UCSD-AML1 (cell line): ENCODE data around the gene MIB2.

Experiments used
- DNase-seq: peaks from one replicate; lab custom pipeline; 2025; ENCODE audit not compliant: unreplicated experiment; lab: John Stamatoyannopoulos, UW

Gene MIB2

DNA sequence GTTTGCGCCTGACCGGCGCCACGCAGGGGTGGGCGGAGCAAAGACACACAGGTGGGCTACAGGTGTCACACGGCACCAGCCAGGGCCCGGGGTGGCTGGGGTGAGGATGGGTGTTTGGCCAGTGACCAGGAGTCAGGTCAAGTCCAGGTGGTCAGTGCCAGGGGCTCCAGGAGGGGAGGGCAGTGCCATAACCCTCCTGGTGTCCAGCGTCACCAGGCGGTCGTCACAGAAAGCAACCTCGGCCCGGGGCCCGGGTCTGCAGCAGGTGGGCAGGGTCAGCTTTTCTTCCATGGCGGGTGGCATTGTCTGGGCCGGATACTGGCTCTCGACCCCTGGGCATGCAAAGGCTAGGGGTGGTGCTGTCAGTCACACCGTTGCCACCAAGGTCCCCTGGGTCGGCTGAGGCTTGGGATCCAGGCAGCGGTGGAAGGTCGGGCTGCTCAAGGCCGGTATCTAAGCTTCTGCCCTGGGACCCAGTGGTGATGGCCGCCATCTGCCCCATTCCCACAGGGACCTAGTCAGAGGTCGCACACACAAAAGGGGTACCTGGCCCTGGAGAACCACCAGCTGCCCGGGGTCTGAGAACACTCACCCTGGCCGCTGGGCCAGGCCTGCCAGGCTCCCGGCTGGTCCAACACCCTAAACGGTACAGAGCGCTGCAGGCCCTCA is 17.1 kb upstream of the MIB2 start:
- no peak for DNase-seq

- DNase-seq, result no peak
Observed at GRCh38 chr1:1598720-1599029, 16.6 kb upstream of the MIB2 start.

DNA sequence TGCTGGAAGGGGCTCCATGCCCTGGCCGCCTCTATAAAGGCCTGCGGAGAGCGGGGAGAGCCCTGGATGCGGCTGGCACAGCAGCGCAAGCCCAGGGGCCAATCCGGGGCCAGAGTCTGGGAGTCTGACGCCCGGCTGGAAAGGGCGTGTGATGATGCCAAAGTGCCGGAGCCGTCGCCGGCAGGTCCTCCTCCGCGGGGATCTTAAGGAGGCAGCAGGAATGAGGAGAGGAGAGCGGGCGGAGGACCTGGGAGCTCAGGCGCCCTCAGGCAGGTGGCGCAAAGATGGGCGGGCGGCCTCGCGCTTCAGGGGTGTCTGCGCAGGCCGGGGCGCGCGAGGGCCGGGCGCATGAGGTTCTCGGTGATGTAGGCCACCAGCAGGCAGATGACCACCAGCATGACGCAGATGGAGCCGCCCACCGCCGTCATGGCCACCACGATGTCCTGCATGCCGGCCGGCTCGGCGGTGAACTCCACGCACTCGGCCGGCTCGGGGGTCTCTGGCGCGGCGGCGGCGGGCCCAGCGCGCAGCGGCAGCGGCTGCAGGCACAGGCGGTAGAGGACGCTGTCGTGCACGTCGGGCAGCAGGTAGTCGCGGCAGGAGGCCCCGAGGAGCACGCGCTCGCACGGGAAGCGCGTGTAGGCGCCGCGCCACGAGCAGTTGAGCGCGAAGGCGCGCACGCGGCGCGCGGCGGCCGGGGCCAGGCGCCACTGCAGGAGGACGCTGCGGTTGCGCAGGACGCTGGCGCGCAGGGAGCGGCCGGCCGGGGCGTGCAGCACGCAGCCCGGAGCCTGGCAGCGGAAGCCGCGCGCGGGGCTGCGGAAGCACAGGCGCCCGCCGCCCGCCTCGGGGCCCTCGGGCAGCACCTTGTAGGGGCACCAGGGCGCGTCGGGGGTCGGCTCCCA is 16.0 kb upstream of the MIB2 start:
- DNase-seq, result no peak

- no peak for DNase-seq
Observed at GRCh38 chr1:1599935-1600860, 15.1 kb upstream of the MIB2 start, which contains the start of gene FNDC10. TSS of gene FNDC10 (minus strand) at chr1:1600135. CDS start at chr1:1600015, 120 bp downstream.

DNA sequence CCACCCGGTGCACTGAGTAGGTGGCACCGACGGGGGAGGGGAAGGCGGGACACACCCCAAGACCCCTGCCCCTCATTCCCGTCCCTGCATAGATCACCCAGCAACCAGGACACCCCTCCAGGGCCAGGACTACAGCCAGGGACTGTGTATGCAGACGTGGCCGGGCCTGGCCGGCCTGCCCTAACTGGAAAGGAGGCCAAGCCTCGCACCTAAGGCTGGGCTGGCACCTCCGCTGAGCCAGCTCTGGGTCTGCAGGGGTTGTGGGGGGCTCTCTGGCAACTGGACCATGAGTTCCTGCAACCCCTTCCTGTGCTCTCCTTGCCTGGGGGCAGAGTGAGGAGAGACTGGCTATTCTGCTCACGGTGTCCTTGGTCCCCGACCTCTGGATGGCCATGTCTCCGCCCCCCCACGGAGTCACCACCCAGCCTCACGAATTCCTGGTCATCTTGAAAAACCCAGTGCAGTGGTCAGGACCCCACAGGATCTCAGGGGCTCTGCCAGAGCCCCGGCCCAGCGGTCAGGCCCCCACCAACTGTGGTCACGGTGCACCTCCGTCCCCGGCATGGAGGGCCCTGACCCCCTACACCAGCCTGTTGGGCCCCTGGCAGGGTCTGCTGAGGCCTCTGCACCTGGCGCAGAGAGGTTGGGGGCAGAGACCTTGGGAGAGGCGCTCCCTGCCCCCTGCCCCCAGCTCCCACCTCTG is 14.3 kb upstream of the MIB2 start:
- no peak for DNase-seq

GRCh38 chr1:1601564-1602303 is 13.6 kb upstream of the MIB2 start:
- DNase-seq, result no peak

DNA sequence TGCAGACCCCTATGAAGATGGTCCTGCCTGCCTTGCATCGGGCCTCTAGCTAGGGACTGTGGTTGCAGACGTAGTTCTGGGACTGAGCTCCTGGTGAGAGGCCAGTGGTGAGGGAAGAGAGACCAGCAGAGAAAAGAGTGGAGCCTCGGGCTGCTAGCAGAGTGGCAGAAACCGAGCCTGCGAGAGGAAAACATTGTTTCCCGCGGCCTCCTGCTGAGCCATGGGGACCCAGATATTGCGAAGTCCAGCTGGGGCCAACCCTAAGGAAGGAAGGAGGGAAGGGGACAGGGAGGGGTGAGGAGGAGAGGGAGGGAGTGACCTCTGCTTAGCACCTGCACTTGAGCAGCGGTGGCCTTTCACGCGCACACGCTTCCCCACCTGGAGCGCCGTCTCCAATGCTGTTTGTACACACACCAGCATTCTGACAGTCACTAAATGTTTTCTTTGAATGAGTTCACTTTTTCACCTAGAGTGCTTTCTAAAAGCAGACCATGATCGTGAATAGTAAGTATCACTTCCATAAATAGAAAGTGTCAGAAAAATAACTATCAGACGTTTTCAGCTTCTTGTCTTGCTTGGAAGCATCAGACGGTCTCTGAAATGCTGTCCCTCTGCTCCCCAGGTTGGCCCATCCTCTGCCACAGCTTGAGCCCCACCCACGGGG is 12.9 kb upstream of the MIB2 start:
- no peak for DNase-seq

GRCh38 chr1:1602968-1603506 is 12.3 kb upstream of the MIB2 start:
- DNase-seq, result no peak

DNA sequence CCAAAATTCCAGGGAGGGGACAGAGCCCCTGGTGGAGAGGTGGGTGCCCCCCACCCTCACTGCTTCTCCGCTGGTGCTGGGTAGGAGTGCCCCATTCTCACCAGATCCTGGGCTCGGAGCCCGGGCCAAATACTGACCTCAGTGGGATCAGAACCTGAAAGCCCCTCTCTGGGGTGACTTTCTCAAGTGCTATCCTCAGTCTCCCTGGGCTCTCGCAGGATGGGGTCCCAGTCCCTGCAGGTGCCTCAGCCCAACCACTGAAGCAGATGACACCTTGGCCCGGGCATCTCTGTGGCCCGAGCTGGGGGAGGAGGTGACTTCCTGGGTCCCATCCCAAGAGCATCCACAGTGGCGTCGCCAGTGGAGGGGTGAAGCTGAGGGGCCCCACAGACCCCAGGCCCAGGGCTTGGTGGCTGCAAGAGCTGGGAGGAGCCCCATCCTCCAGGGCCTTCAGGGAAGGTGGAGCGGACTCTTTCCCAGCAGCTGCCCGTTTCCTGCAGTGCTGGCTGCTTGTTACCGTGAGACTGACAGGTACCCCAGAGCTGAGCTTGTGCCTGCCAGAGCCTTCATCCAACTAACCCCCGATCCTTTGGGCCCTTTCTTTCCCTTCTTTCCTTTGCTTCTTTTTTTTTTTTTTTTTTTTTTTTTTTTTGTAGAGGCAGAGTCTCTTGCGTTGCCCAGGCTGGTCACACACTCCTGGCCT is 11.5 kb upstream of the MIB2 start:
- no peak for DNase-seq

GRCh38 chr1:1604374-1605033 is 10.8 kb upstream of the MIB2 start:
- DNase-seq, result no peak

DNA sequence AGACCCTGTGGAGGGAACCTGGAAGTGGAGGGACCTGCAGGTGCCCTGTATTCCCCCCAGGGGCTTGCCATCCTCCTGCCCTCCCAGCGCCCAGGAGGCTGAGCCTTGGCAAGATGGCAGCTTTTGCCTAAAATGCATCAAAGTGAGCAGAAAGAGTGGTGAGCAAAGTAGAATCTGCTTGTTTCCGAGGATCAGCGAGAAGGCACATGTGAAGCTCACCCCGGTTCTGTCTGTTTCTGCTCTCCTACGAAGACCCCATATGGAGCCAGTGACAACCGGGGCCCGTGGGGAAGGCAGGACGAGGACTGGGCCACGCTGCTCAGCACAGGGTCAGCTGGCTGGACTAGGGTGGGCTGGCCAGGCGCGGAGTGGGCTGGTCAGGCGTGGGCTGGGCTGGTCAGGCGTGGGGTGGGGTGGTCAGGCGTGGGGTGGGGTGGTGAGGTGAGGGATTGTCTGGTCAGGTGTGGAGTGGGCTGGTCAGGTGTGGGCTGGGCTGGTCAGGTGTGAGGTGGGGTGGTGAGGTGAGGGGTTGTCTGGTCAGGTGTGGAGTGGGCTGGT is 10.2 kb upstream of the MIB2 start:
- no peak for DNase-seq

DNA sequence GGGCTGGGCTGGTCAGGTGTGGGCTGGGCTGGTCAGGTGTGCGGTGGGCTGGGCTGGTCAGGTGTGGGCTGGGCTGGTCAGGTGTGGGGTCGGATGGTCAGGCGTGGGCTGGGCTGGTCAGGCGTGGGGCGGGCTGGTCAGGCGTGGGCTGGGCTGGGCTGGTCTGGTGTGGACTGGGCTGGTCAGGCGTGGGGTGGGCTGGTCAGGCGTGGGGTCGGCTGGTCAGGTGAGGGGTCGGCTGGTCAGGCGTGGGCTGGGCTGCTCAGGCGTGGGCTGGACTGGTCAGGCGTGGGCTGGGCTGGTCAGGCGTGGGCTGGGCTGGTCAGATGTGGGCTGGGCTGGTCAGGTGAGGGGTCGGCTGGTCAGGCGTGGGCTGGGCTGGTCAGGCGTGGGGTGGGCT is 9.6 kb upstream of the MIB2 start:
- no peak for DNase-seq

DNA sequence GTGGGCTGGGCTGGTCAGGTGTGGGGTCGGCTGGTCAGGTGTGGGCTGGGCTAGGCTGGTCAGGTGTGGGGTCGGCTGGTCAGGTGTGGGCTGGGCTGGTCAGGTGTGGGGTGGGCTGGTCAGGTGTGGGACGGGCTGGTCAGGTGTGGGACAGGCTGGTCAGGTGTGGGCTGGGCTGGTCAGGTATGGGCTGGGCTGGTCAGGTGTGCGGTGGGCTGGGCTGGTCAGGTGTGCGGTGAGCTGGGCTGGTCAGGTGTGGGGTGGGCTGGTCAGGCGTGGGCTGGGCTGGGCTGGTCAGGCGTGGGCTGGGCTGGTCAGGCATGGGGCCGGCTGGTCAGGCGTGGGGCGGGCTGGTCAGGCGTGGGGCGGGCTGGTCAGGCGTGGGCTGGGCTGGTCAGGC is 9.1 kb upstream of the MIB2 start:
- DNase-seq, result no peak

DNA sequence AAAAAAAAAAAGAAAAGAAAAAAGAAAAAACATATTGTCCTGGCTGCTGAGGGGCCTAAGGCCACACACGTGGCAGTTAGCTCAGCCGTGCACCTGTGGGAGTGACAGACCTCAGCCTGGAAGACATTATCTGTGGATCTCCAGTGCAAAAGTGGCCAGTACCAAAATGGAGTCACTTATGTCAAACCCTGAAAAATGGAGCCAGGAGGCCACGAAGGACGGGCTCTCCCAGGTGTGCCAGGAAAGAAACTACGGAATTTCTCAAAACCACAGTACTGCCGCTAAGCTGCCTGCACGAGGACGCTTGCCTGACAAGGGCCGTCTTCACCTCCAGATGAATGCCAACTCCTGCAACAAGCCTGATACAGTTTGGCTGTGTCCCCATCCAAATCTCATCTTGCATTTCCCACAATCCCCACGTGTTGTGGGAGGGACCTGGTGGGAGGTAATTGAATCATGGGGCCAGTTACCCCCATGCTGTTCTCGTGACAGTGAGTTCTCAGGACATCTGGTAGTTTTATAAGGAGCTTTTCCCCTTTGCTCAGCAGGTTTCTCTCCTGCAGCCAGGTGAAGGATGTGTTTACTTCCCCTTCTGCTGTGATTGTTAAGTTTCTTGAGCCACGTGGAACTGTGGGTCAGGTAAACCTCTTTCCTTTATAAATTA is 5.3 kb upstream of the MIB2 start:
- DNase-seq, result no peak

GRCh38 chr1:1610796-1611195 is 4.5 kb upstream of the MIB2 start:
- no peak for DNase-seq

- no peak for DNase-seq
Observed at GRCh38 chr1:1612104-1612400, 3.2 kb upstream of the MIB2 start.

DNA sequence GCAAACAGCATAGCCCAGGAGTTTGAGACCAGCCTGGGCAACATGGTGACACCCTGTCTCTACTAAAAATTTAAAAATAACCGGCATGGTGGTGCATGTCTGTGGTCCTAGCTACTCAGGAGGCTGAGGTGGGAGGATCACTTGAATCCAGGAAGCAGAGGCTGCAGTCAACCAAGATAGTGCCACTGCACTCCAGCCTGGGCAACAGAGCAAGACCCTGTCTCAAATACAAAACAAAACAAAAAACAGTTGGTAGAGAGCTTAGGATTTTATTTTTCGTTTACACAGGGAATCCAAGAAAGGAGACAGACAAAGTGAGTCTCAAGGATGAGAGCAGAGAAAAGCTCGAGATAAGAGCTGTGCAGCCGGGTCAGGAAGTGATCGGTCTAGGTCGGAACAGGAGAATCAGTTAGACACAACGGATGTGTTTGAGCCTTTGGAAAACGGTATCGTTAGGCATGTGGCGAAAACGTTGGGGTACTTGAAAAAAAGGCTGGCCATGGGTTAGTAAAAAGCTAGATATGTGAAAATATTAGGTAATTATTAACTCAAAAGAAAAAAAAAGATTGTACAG is 1.7 kb upstream of the MIB2 start:
- no peak for DNase-seq
